GM19025 (cell line): Measurements from ENCODE around the gene BPIFB2.
"Not testable (repeated sequence)": the region's sequence is repeated elsewhere in the genome, so short reads cannot be mapped to it uniquely, and the experiment has no call there.

Experiments
- ATAC-seq: cut with Tn5 transposase; IDR thresholded peaks from one replicate; pipeline ENCODE4 v1.9.1; 2021; ENCODE audit warnings: mild to moderate bottlenecking, low read depth, moderate library complexity; ENCODE audit not compliant: unreplicated experiment

BPIFB2 gene

DNA sequence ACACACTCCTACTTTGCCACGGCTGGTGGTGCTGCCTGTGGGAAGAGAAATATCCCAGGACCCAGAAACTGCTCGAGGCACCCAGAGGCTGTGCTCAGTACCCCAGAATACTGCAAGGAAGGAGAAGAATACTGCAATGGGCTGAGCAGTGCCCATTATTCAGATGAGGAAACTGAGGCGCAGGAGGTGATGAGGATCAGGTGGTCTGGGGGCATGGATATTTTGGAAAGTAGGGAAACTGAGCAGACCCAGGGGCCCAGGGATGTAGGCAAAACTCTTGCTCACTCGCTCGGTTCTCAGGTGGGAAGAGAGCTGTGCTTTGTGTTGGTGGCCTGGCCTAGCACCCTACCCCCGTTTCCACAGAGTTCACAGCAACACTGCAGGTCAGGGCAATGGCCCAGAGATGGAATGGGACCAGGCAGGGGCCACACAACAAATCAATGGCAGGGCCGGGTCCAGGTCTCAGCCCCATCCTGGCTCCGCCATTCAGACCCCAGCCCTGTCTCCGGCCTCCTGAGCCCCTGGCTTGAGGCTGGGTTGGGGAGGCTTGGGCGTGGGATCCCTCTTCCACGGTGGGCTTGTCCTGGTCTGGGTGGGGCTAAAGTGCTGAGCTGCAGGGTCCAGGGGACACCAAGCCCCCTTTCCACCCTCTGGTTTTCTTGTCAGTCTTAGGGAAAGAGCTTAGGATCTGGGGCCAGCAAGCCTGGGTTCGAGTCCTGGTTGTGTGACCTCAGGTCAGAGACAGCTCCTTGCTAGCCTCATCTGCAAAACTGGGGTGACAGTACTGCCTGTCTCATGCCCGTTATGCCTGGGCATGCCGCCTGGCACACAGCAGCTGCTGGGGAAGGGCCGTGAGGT is 37.2 kb upstream of the BPIFB2 start:
- no peak for ATAC-seq

DNA sequence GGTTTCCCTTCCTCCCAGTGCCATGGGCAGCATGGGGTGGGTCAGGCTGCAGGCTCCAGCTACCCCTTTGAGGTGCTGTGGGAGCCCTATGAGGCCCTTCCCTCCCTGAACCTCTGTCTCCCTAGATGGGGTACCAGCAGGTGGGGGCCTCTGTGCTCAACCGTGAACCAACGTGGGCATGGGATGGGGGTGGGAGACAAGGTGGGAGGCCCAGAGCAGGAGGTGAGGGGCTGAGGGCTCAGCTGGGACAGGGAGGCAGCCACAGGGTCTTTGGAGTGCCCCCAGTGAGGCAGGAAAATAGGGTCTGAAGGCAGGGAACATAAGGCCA is 36.6 kb upstream of the BPIFB2 start:
- ATAC-seq: no peak

DNA sequence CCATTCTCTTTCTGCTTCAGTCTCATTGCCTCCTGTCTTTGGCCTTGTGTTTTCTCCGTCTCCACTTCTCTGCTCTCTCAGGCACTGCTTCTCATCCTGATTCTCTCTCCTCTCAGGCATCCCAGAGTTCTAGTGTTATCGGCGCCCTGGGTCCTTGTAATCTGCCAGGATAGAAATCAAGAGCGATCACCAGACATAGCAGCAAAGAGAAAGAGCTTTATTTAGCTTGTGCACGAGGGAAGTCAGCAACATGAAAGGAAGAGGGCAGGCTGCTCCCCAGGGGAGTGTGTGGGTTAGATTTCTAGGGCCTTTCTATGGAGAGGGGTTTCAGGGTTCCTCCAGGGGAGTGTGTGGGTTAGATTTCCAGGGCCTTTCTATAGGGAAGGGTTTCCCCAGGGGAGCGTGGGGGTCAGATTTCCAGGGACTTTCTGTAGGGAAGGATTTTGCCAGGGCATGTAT is 35.8 kb upstream of the BPIFB2 start:
- ATAC-seq: peak; percentile 13

DNA sequence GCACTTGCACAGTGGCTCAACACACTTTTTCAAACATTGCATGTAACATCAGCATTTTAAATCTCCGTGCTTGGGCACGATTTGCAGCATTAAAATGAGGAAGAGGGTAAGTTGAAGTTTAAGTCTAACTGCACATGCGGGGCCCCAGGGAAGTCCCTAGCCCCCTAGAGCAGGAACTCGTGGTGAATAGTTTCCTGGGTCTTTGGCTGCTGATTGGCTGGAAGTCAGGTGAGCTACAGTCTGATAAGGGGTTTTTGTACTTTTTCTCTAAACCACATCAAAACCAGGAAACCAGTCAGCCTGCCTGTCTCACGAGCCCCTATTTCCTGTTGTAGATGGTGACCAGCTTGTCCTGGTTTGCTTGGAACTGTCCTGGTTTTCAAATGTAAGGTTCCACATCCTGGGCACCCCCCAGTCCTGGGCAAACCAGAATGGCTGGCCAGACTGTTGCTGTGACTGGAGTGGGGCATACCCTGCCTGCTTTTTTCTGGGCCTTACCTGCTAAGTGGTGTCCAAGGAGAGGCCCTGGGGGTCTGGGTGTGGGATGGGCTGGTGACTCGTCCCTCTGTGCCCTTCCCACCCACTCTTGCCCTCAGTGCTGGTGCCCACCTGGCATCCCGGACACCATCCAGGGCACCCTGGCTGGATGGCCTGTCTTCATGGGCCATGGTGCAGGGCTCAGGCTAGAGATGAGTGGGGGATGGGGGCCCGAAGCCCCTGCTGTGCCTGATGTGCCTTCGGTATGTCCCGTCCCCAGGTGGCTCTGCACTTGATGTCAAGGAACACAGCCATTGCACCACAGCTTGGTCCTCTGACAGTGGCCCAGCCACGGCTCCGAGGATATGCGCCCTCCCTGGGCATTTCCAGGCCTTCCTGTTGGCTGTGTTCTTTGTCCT is 35.1 kb upstream of the BPIFB2 start:
- peak; percentile 91 for ATAC-seq

DNA sequence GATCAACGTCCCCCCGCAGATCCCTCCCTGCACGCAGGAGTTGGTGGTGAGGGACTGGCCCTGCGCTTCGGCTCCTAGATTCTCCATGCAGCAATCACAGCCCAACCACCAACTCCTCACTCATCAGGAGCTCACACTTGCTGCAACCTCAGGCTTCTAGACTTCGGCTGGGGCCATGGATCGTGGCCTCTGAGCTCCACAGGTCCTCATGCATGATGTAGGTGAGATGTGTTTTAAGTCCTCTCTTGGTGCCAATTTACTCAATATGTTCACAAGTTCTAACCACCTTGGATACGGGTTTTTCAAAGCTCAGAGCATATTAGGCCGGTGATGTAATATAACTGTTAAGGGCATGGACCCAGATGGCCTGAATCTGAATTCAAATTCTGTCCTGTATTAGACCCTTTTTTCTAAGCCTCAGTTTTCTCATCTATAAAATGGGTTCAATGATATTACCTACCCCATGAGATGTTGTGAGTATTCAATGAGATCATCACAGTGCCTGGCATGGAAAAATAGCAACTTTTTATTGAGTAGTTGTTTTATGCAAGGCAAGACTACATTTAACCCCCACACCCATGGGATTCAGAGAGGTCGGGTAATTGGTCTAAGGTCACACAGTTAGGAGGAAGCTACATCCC is 34.3 kb upstream of the BPIFB2 start:
- ATAC-seq: no peak

DNA sequence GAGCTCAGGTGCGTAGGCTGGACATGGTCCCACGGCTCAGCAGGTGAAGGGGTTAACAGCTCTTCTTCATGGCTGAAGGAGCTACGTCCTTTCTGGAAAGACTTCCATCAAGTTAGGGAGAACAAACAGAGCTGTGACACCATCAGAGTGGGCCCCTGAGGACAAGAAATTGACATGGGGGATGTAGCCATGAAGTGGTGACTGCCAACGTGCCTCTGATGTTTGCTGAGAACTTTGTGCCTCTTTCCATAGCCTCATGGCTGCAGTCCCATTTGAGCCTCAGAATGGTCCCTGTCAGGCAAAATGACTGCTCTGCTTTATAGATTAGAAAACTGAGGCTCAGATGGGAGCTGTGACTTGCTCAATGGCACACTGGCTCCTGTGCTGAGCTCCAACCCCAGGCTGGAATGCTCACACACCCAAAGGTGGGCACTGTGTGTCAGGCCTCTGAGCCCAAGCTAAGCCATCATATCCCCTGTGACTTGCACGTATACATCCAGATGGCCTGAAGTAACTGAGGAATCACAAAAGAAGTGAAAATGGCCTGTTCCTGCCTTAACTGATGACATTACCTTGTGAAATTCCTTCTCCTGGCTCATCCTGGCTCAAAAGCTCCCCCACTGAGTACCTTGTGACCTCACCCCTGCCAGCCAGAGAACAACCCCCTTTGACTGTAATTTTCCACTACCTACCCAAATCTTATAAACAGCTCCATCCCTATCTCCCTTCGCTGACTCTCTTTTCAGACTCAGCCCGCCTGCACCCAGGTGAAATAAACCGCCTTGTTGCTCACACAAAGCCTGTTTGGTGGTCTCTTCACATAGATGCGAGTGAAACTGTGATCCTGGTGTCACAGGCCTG is 33.1 kb upstream of the BPIFB2 start:
- ATAC-seq: not testable (repeated sequence)

DNA sequence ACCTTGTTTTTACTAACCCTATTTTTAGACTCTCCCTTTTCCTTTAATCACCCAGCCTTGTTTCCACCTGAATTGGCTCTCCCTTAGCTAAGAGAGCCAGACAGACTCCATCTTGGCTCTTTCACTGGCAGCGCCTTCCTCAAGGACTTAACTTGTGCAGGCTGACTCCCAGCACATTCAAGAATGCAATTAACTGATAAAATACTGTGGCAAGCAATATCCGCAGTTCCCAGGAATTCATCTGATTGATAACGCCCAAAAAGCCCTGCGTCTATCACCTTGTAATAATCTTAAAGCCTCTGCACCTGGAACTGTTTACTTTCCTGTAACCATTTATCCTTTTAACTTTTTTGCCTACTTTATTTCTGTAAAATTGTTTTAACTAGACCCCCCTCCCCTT is 32.4 kb upstream of the BPIFB2 start:
- ATAC-seq: not testable (repeated sequence)

DNA sequence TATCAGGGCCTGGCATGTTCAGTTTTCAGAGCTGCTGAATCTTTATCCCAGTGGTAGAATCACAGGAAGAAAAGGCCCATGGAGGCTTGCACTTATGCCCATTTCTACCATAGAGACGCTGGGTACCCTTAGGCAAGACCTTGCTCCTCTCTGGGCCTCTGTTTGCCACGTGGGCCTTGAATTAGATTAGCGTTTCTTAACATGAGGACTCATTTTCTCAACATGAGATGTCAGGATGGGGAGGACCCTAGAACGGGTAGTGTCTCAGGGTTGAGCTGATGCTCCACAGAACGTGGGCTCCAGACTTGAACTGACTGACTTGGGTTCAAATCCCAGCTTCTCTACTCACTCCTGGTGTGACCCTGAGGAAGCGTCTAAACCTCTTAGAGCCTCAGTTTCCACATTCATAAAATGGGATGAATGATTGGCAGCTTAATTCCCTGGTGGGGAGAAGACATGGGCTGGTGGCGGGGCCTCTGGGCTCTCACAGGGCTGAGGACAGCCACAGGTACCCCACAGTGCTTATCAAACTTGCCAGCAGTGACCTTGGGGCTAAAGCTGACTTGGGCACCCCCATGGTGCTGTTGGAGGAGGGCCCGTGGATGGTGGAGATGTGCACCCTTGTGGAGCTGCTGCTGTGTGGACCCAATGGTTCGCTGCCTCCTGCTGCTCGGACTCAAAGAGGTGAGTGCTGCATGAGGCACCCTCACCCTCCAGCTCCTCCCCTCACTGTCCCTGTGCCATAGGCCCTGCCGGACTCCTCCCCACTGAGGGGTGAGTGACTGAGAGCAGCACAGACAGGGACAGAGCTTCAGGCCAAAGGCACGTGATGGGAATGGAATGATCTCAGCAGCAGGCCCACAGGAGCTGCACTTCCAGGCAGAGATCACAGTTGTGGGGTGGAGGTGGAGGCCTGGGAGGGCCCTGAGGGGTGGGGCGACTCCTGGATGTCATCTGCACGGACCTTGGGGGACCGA is 31.5 kb upstream of the BPIFB2 start:
- ATAC-seq: no peak

DNA sequence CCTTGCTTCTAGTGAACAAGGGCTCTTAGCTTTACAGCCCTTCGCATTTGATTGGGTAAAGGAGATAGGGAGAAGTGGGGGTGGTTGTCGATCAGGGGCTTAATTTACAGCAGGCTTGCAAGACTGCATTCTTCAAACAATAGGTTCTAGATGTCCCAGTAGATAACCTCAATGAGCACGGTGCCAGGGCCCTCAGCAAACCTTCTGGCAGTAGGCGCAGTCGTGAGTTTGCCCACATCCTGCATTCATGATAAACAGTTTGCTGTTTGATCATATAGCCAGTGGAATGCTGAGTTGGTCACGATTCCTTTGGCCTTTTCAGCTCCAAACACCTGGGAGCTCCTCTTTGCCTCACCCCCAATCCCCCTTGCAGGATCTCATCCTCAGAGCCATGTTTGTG is 30.8 kb upstream of the BPIFB2 start:
- no peak for ATAC-seq

DNA sequence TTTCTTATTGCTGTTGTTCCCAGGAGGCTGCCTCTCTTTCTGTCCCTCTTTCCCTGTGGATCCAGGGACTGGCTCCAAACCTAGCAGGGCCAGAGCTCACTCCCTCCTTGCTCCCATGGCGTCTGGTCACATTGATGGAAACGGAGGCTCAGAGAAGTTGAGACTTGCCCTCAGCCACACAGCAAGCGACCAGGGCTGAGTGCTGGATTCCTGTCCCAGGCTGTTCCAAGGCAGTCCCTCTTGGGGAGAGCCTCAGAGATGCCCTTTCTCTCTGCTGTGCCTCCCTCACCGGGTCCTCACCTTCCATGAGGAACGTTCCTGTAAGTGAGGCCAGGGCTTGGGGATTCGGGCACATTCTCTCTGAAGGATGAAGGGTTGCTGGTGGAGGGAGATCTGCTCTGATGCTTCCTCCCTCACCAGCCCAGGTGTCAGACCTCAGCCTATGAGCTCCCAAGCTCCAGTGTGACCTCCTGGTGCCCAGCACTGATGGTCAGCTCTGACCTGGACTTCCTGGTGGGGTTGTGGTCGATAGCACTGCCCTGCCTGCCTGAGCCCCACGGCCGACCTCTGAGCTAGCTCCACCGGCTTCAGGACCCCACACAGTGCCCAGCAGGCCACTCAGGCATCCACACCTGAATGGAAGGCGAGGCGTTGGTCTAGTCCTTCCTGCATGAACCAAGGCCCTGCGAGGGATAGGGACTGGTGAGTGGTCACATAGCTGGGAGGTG is 30.1 kb upstream of the BPIFB2 start:
- ATAC-seq: no peak

DNA sequence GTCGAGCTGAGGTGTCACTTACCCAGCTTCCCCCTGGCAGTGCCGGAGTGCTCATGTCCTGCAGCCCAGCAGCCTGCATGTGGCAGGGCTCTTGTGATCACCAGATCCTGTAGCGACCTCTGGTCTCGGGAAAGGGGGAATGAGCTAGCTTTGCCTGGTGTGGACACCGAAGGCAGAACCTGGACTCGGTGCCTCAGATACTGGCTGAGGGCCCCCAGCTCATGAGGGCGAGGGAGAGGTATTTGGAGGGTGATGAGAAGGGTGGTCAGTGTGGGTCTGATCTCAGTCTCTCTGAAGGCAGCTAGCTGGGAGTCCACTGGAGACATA is 29.5 kb upstream of the BPIFB2 start:
- no peak for ATAC-seq

DNA sequence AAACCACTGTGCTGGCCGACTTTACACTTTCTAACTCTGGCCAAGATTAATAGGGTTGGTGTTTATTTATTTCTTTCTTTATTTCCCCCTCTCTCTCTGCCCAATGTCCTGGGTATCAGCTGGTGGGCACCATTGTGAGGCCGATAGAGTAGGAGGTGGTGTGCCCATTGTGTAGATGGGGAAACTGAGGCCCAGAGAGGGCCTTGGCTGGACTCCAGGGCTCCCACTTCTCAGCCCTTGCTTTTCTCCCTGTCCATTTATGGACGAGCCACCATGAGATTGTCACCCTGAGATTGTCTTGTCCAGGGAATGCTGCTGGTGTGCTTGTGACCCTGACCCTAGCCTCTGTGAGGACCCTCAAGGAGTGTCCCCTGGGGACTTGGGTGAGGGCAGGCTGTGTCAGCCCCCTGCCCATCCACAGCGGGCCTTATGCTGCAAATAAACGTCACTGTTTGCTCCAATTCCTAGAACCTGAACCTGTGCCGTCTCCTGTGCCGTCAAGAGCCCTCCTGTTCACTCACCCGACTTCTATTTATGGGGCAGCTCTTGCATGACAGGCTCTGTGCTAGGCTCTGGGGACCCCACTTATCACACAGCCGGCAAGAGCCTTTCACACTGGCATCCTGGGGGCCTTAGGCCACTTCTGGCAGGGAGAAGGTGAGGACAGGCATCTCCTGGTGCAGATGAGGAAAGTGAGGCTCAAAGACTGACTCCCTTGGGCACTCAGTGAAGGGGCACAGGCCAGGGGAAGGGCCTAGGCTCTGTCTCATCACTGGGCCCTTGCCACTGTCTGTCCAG is 28.1 kb upstream of the BPIFB2 start:
- ATAC-seq: no peak

DNA sequence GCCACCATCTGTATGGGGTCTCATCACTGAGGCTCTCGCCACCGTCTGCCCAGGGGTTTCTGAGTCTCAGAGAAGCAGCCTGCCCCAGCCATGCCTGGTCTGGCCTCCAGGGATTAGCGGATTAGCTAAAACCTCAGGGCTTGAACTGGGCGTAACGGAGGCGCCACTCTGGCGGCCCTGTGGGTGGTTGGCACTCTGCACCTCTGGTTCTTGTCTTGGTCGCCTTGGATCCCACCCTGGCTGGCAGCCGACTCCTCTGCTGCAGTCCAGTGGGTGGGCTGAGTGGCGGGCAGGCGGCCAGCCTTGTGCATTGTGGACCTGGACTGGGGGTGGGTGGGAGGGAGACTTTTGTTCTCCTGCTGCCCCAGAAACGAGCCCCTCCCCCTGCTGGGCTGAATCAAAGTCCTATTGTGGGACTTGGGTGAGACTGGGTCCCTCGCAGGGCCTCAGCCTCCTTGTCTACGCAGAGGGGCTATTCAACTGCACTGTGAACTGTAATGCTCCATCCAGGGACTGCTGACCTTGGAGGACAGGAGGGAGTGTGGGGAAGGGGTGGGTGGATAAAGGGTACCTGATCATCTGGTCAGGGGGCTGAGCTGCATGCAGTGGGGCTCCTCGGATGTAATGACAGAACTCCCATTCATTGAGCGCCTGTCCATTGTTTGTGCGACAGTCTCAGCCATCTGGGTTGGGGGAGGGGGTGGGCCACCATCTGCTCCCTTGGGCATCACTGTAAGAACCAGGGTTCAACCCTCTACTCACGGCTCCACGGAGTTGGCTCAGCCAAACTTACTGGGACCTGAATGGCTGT is 27.2 kb upstream of the BPIFB2 start:
- no peak for ATAC-seq

DNA sequence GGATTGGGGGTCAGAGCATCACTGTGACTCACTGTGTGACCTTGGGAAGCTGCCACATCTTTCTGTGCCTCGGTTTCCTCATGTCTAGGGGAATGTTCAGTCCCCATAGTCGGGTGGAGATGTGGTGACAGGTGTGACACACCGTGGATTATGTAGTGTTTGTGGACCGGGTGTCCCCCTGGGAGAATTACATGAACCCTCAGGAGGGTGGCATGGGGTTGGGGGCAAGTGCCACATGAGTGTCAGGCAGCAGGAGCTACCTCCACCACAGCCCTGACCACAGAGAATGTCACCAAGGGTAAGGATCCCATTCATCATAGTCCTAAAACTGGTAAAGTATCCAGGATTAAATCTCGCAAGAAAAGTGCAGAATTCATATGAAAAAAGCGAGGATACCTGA is 26.5 kb upstream of the BPIFB2 start:
- no peak for ATAC-seq

DNA sequence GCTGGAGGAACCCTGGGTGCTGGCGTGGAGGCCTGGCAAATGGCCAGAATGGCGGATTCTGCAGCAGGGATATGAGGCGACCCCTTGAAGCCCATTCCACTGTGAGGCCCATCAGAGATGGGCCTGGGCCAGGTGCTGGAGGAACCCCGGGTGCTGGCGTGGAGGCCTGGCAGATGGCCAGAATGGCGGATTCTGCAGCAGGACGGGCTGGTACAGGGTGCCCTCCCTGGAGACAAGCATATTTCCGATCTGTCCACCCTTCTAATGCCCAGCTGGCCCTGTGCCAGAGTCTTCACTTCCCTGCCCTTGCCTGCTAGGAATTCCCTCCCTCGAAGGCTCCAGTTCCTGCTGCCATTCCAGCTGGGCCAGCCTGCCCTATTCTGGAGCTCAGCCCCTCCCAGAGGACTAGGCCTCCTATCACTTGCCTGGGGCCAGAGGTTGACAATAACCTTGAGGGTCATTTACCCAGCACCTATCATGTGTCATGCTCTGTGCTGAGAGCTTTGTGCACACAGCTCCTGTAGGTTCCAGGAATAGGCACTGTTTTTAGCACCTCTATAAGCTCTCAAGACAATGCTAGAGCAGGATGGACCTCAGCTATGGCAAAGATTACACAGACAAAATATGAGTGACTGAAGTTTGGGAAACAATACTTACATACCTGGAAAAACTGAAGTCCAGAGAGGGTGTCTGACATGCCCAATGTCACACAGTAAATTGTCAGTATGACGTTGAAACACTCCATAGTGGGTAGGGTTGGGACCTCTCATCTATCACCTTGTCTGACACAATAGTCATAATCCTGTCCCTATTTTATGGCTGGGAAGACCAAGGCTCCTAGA is 24.7 kb upstream of the BPIFB2 start:
- ATAC-seq: no peak

DNA sequence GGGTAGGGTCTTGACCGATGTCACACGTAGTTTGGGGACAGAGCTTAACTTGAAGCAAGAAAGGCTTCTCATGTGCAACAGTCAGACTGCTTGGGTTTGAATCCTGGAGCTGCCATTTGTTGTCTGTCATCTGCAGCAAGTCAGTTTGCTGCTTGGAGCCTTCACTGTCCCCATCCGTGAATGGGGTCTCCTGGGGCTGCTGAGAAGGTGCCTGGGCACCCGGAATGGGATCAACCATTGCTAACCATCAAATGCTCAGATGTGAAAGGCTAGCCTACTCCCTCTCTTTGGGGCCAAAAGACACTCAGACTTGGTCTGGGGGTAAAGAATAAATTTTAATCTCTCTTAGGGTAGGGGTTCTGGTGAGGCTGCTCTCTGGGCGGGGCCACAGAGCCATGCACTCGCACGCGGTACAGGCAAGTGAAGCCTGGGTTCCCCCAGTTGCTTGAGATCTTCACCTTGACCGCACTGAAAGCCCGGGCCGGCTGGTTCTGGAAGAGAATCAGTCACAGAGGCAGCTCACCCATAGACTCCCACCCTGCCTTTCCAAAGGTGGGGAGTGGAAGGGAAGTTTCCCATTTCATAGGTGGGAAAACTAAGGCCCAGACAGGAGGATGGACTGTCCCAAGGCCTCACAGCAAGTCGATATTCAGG is 23.9 kb upstream of the BPIFB2 start:
- no peak for ATAC-seq
